Type B pancreatic cell (in vitro differentiated cells): ENCODE measurements around the gene MOGAT1. TPM values are rescaled to one million over a fixed set of nuclear protein-coding genes. Genes with fewer than 3 reads are reported as not detected.
A peak's percentile ranks its signal among the peaks of the same experiment; 100 is the strongest.

Experiments used
- DNase-seq: peaks from one replicate; pipeline ENCODE4 v3.0.0; 2021; ENCODE audit warnings: mixed read lengths; ENCODE audit not compliant: unreplicated experiment; ENCODE audit errors: extremely low spot score
- H3K27ac Mint-ChIP-seq: 2 replicates; pipeline ENCODE4 v1.8.0; 2021; ENCODE audit warnings: mild to moderate bottlenecking, mixed read lengths
- H3K27me3 Mint-ChIP-seq: 2 replicates; pipeline ENCODE4 v1.8.0; 2021; ENCODE audit warnings: mixed read lengths
- H3K36me3 Mint-ChIP-seq: 2 replicates; pipeline ENCODE4 v1.8.0; 2021; ENCODE audit warnings: mixed read lengths
- H3K4me1 Mint-ChIP-seq: one replicate; pipeline ENCODE4 v1.8.0; 2021; ENCODE audit warnings: mixed read lengths; ENCODE audit not compliant: unreplicated experiment
- H3K4me3 Mint-ChIP-seq: 2 replicates; pipeline ENCODE4 v1.8.0; 2021; ENCODE audit warnings: mild to moderate bottlenecking, mixed read lengths
- H3K9me3 Mint-ChIP-seq: 2 replicates; pipeline ENCODE4 v1.8.0; 2021; ENCODE audit warnings: mixed read lengths
- CTCF ChIP-seq: fragments of 200-600 bp; sonication (generic); conservative IDR thresholded peaks from 2 replicates; pipeline ENCODE4 v1.5.0; 2021; ENCODE audit warnings: antibody characterized with exemption, mild to moderate bottlenecking
- total RNA-seq: library from RNA; stranded (reverse); gene quantifications from 2 replicates; pipeline ENCODE4 v1.2.1, GENCODE V29; 2021; ENCODE audit warnings: low replicate concordance

Gene MOGAT1
- total RNA-seq, 1 donor from 2014 or later: not detected

DNA sequence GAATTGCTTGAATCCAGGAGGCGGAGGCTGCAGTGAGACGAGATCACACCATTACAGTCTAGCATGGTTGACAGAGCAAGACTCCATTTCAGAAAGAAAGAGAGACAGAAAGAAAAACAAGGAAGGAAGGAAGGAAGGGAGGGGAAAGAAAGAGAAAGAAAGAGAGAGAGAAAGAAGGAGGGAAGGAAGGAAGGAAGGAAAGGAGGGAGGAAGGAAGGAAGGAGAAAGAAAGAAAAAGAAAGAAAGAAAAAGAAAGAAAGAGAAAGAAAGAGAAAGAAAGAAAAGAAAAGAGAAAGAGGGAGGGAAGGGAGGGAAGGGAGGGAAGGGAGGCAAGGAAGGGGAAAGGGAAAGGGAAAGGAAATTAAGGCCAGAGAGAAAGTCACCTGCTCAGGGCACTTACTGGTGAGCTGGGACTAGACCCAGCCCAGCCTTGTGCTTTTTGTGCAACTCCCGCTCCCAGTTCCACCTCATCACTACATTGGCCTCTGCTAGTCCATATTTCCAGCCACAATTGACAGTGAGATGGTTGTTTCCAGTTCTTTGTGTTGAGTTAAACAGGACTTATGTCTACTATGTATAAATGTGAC, 35.7 kb downstream of the MOGAT1 start:
- no peak for TF ChIP-seq CTCF
- Mint-ChIP-seq H3K4me3 (no peak overlapping the region), H3K27me3 (peaks cover 11% of the 10 kb centered on the region), H3K36me3 (no peaks in the 10 kb centered on the region), H3K27ac (no peak overlapping the region), H3K9me3 (no peaks in the 10 kb centered on the region), H3K4me1 (peaks cover 22% of the 10 kb centered on the region)
- no peak for DNase-seq

GRCh38 chr2:222707689-222708273, 36.3 kb downstream of the MOGAT1 start:
- no peaks in the 10 kb centered on the region for H3K36me3 Mint-ChIP-seq

GRCh38 chr2:222708274-222708710, 36.8 kb downstream of the MOGAT1 start:
- H3K9me3 Mint-ChIP-seq: no peaks in the 10 kb centered on the region
- peak; percentile 86 for DNase-seq
- TF ChIP-seq CTCF: peak; percentile 99
- H3K4me3 Mint-ChIP-seq: no peak overlapping the region
- no peak overlapping the region for H3K27ac Mint-ChIP-seq
- H3K36me3 Mint-ChIP-seq: no peaks in the 10 kb centered on the region
- peaks cover 22% of the 10 kb centered on the region for H3K4me1 Mint-ChIP-seq
- H3K27me3 Mint-ChIP-seq: peaks cover 11% of the 10 kb centered on the region

More at GRCh38 chr2:222707689-222708273, 36.3 kb downstream of the MOGAT1 start:
- Mint-ChIP-seq H3K9me3 (no peaks in the 10 kb centered on the region), H3K27ac (no peak overlapping the region), H3K4me1 (peaks cover 22% of the 10 kb centered on the region), H3K4me3 (no peak overlapping the region), H3K27me3 (peaks cover 11% of the 10 kb centered on the region)
- no peak for DNase-seq
- TF ChIP-seq CTCF: no peak

DNA sequence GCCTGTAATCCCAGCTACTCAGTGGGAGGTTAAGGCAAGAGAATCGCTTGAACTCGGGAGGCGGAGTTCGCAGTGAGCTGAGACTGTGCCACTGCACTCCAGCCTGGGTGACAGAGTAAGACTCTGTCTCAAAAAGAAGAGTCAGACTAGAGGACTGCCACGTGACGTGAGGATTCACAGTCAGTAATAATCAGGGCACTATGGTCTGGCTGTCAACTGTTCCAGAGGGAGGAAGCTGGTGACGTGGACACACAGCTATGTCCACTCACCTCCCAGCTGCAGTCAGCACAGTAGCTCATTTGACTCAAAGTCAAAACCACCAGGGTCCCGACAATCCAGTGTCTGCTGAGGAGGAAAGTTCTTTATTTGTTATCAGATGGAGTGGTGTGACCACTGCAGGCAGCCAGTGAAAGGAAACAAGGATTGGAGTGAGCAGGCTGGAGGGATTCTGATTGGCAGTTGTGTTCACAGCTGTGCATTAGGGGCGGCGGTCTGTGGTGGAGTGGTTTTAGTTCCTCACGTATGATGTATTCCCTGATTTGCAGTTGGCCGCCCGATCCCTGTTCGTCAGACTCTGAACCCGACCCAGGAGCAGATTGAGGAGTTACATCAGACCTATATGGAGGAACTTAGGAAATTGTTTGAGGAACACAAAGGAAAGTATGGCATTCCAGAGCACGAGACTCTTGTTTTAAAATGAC, 37.9 kb downstream of the MOGAT1 start:
- peak overlapping the region; percentile 12 for H3K27ac Mint-ChIP-seq

DNA sequence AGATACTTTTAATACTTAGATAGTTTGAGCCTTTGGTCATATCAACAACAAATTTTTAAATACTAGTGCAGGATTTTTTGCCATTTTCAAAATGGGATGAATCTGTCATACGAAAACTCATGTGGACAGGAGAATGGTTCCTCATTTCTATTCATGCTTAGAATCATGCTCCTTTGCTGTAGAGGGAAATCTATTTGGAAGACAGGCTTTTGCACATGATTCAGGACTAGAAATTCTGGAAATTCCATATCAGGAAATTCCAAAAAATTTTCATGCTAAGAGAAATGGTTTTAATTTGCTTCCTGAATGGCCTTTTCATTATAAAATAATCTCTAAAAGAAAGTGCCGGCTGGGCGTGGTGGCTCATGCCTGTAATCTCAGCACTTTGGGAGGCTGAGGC, 39.3 kb downstream of the MOGAT1 start:
- no peaks in the 10 kb centered on the region for H3K9me3 Mint-ChIP-seq
- no peak for TF ChIP-seq CTCF
- H3K36me3 Mint-ChIP-seq: no peaks in the 10 kb centered on the region
- DNase-seq: no peak
- H3K27ac Mint-ChIP-seq: no peak overlapping the region
- H3K4me3 Mint-ChIP-seq: no peak overlapping the region
- peaks cover 9% of the 10 kb centered on the region for H3K27me3 Mint-ChIP-seq
- peaks cover 22% of the 10 kb centered on the region for H3K4me1 Mint-ChIP-seq

More for the DNA sequence above, 37.9 kb downstream of the MOGAT1 start:
- Mint-ChIP-seq H3K4me3 (peak overlapping the region; percentile 30), H3K27me3 (peaks cover 11% of the 10 kb centered on the region), H3K9me3 (no peaks in the 10 kb centered on the region), H3K36me3 (no peaks in the 10 kb centered on the region), H3K4me1 (peaks cover 22% of the 10 kb centered on the region)
- no peak for TF ChIP-seq CTCF
- DNase-seq: no peak
